Hematopoietic multipotent progenitor cell treated with erythropoietin and hydrocortisone succinate and interleukin-3 and kit ligand, for 15 days (in vitro differentiated cells): Measurements from ENCODE around the gene P2RX1.
"Not testable (repeated sequence)": the region's sequence is repeated elsewhere in the genome, so short reads cannot be mapped to it uniquely, and the experiment has no call there.

Experiments
- DNase-seq: peaks from one replicate; pipeline ENCODE4 v3.0.0-alpha.2; 2015; ENCODE audit warnings: low spot score

Gene P2RX1

DNA sequence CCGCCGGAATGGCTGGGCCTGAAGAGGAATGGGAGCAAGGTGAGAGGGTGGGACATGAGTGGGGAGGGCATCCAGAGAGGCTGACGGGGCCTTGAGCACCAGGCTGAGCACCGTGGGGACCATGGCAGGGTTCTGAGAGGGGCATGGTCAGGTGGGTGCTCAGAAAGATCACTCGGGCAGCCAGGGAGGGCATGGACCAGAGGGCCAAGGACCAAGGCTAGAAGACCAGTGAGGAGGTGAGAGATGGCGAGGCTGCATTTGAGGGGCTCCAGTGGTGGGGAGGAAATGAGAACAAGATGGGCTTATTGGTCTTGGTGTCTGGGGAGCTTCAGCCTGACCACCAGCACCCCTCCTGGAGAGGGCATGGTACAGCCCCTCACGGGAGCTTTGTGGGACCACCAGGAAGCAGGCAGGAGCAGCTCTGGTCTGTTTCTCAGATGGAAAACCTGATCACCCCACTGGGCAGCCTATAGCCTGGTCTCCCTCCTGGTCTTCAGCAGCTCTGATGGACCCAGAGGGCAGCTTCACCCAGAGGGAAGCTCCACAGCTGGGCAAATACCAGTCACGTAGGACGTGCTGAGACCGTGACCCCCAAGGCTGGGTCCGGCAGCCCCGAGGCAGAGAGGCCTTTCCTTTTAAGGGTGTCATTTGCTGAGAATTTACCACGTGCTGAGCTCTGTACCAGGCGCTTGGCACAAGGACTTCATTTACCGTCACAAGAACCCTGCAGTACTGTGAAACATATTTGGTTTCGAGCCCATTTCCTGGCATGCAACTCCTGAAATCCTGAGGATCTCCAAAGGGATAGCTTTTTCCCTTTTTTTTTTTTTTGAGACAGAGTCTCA, 58.8 kb downstream of the P2RX1 start:
- DNase-seq: no peak

DNA sequence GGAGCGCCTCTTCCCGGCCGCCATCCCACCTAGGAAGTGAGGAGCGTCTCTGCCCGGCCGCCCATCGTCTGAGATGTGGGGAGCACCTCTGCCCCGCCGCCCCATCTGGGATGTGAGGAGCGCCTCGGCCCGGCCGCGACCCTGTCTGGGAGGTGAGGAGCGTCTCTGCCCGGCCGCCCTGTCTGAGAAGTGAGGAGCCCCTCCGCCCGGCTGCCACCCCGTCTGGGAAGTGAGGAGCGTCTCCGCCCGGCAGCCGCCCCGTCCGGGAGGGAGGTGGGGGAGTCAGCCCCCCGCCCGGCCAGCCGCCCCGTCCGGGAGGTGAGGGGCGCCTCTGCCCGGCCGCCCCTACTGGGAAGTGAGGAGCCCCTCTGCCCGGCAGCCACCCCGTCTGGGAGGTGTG, 62.1 kb downstream of the P2RX1 start:
- not testable (repeated sequence) for DNase-seq

DNA sequence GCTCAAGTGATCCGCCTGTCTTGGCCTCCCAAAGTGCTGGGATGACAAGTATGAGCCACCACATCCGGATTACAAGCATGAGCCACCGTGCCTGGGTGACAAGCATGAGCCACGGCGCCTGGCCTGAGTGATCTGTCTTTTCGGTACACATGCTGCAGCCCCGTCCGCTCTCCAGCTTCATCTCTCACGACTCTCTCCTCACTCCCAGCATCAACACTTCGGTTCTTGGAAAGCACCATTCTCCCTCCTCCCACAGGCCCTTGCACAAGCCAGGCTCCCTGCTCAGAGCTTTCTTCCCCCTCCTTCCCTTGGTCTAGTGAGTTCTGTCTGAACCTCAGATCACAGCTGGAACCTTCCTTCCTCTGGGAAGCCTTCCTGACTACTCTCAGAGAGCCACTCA, 63.7 kb downstream of the P2RX1 start:
- DNase-seq: no peak

DNA sequence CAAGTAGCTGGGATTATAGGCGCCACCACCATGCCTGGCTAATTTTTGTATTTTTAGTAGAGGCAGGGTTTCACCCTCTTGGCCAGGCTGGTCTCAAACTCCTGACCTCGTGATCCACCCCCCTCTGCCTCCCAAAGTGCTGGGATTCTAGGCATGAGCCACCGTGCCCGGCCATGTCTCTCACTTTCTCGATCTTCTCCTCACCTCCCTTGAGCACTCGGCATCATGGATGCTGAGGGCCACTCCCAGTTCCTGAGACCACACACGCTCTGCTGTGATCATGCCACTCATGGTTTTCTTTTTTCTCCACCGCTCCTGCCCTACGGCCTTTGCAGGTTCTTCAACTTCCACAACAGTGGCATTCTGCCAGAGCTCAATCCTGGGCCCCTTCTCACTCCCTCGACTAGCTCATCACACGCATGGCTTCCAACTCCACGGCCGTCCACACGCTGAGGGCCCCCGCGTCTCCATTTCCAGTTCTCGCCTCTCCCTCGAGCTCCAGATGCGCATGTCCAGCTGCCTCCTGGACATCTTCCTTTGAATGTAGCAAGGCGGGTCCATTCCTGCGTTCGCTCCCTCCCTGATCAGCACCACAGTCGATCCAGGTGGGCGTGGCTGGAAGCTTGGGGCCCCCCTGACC, 64.7 kb downstream of the P2RX1 start:
- no peak for DNase-seq

DNA sequence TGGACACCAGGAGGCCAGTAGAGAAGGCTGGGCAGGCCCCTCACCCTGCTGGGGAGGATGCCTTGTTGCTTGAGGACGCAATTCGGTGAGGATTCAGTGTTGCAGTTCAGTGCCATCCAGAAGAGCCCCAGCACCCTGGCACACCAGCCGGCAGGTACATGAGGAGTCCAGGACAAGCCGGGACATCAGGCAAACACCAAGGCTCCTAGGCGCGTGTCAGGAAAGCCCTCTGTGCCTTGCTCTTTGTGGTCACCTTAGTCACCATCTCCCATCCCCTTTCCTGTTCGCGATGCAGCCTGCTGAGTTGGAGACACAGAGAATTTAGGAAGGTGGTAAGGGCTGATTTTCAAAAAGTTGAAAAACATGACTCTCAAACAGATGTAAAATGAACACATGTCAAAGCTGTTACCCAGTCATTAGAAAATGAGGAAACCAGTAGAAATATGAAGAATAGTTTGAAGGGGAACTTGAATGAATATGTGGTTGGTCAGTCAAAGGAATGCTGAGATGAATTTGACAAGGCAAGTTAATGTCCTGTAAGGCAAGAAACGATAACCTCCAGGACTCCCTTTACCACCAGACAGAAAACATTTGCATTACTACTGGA, 67.9 kb downstream of the P2RX1 start:
- DNase-seq: no peak

DNA sequence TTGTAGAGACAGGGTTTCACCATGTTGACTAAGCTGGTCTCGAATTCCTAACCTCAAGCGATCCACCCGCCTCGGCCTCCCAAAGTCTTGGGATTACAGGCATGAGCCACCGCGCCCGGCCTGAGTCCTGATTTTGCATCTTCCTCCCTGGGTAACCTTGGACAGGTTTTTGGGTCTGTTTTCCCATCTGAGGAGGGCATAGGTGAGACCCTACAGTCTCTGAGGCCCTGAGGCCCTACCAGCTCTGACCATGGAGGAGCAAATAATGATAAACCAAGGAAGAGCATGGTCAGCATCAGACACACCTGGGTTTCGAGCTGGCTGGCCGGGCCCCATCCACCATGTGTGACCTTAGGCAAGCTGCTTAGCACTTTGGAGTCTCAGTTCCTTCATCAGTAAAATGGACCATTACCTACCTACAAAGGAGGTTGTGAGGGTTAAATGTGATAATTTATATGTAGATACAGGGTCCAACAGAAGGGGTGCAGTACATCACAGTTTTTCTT, 69.0 kb downstream of the P2RX1 start:
- no peak for DNase-seq
